ENCODE data around the gene MYO6. TPM values are rescaled to one million over a fixed set of nuclear protein-coding genes. Genes with fewer than 3 reads are reported as not detected.
A peak's percentile ranks its signal among the peaks of the same experiment; 100 is the strongest.

Gene MYO6
- total RNA-seq, 1 donor from 2014 or later, result 105 TPM

GRCh38 chr6:75758061-75758460, 9.0 kb downstream of the MYO6 start:
- peaks cover 5% of the 10 kb centered on the region for H3K4me1 Mint-ChIP-seq (ENCODE audit: low read depth)
- no peaks in the 10 kb centered on the region for H3K27me3 Mint-ChIP-seq
- H3K9me3 Mint-ChIP-seq (ENCODE audit: low read depth), result peaks cover 3% of the 10 kb centered on the region
- H3K36me3 Mint-ChIP-seq (ENCODE audit: insufficient read depth), result peaks cover 5% of the 10 kb centered on the region
- DNase-seq (ENCODE audit: low spot score, unreplicated experiment), result no peak
- no peak overlapping the region for H3K4me3 Mint-ChIP-seq (ENCODE audit: low read depth)
- H3K27ac Mint-ChIP-seq, result no peak overlapping the region
- TF ChIP-seq CTCF (IDR thresholded peaks at IDR 0.05; ENCODE audit: unreplicated experiment), result no peak

GRCh38 chr6:75759207-75759606, 10.2 kb downstream of the MYO6 start:
- Mint-ChIP-seq H3K9me3 (ENCODE audit: low read depth) (peaks cover 3% of the 10 kb centered on the region), H3K4me1 (ENCODE audit: low read depth) (peaks cover 5% of the 10 kb centered on the region), H3K36me3 (ENCODE audit: insufficient read depth) (peaks cover 6% of the 10 kb centered on the region), H3K27me3 (no peaks in the 10 kb centered on the region), H3K27ac (peak overlapping the region; percentile 87), H3K4me3 (ENCODE audit: low read depth) (no peak overlapping the region)
- TF ChIP-seq CTCF (IDR thresholded peaks at IDR 0.05; ENCODE audit: unreplicated experiment), result no peak
- no peak for DNase-seq (ENCODE audit: low spot score, unreplicated experiment)

GRCh38 chr6:75760320-75760719, 11.3 kb downstream of the MYO6 start:
- peaks cover 8% of the 10 kb centered on the region for H3K36me3 Mint-ChIP-seq (ENCODE audit: insufficient read depth)
- H3K27me3 Mint-ChIP-seq, result no peaks in the 10 kb centered on the region
- peaks cover 3% of the 10 kb centered on the region for H3K9me3 Mint-ChIP-seq (ENCODE audit: low read depth)
- no peak overlapping the region for H3K4me3 Mint-ChIP-seq (ENCODE audit: low read depth)
- no peak for TF ChIP-seq CTCF (IDR thresholded peaks at IDR 0.05; ENCODE audit: unreplicated experiment)
- no peak for DNase-seq (ENCODE audit: low spot score, unreplicated experiment)
- peaks cover 5% of the 10 kb centered on the region for H3K4me1 Mint-ChIP-seq (ENCODE audit: low read depth)
- no peak overlapping the region for H3K27ac Mint-ChIP-seq

- peaks cover 5% of the 10 kb centered on the region for H3K4me1 Mint-ChIP-seq (ENCODE audit: low read depth)
- no peak for TF ChIP-seq CTCF (IDR thresholded peaks at IDR 0.05; ENCODE audit: unreplicated experiment)
- no peak overlapping the region for H3K27ac Mint-ChIP-seq
- peaks cover 3% of the 10 kb centered on the region for H3K9me3 Mint-ChIP-seq (ENCODE audit: low read depth)
- no peak overlapping the region for H3K4me3 Mint-ChIP-seq (ENCODE audit: low read depth)
- H3K36me3 Mint-ChIP-seq (ENCODE audit: insufficient read depth), result peaks cover 8% of the 10 kb centered on the region
- DNase-seq (ENCODE audit: low spot score, unreplicated experiment), result no peak
- H3K27me3 Mint-ChIP-seq, result no peaks in the 10 kb centered on the region
Measured at GRCh38 chr6:75761489-75761888, 12.4 kb downstream of the MYO6 start.

- peaks cover 5% of the 10 kb centered on the region for H3K4me1 Mint-ChIP-seq (ENCODE audit: low read depth)
- peak overlapping the region; percentile 37 for H3K27ac Mint-ChIP-seq
- peaks cover 3% of the 10 kb centered on the region for H3K9me3 Mint-ChIP-seq (ENCODE audit: low read depth)
- no peaks in the 10 kb centered on the region for H3K27me3 Mint-ChIP-seq
- H3K36me3 Mint-ChIP-seq (ENCODE audit: insufficient read depth), result peaks cover 8% of the 10 kb centered on the region
- no peak overlapping the region for H3K4me3 Mint-ChIP-seq (ENCODE audit: low read depth)
- DNase-seq (ENCODE audit: low spot score, unreplicated experiment), result no peak
- no peak for TF ChIP-seq CTCF (IDR thresholded peaks at IDR 0.05; ENCODE audit: unreplicated experiment)
Measured at GRCh38 chr6:75762063-75762462, 13.0 kb downstream of the MYO6 start.
